Fibroblast of pulmonary artery (primary cell): ENCODE data around the gene CCNJL.

ENCODE experiments used
- DNase-seq: peaks from one replicate; pipeline ENCODE4 v3.0.0-alpha.2; 2010; ENCODE audit warnings: low read depth
- H3K4me3 ChIP-seq: replicated peaks from 2 replicates; pipeline ENCODE4 v1.5.1; 2011; ENCODE audit warnings: low read depth, mild to moderate bottlenecking, control low read depth, low read length, moderate library complexity
- TF ChIP-seq, protein P1 (sequence below): IDR thresholded peaks from 2 replicates; pipeline ENCODE4 v1.5.1; 2011; ENCODE audit warnings: mild to moderate bottlenecking, control low read depth, low read length, inconsistent platforms; ENCODE audit errors: missing control alignments

CCNJL gene

DNA sequence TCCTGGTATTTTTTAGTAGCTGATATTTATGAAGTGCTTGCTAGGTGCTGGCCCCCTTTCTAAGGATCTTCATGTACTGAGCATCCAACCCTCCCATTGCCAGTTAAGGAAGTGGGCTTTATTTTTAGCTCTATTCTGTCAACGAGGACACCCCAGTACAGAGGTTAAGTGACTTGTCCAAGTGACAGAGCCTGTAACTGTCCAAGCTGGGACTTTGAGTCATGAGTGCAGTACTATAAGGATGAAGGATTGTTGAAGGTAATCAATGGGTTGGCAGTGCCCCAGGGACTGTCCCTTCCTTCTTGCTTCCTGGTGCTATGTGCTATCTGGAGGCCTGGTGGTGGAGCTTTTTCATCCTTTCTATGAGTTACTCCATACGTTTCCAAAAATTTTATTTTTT is 101.0 kb downstream of the CCNJL start:
- no peak for DNase-seq

DNA sequence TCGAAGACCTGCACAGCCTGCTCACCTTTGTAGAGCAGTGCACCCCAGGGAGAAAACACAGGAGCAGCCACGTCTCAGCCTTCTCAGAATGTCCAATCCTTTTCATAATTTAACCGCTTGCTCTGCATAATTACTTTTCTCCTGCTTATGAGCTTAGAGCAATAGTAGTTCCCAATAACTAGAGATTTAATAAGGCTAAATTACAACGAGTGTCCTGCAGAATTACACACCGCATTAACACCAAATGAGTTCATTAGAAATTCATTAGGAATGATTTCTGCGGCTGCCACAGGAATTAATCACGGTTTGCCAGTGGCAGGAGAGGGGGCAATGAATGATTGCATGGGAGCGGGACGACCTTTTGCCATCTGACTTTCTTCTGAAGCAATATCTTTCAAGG is 101.8 kb downstream of the CCNJL start:
- no peak overlapping the region for H3K4me3 ChIP-seq
- TF ChIP-seq, protein P1, sequence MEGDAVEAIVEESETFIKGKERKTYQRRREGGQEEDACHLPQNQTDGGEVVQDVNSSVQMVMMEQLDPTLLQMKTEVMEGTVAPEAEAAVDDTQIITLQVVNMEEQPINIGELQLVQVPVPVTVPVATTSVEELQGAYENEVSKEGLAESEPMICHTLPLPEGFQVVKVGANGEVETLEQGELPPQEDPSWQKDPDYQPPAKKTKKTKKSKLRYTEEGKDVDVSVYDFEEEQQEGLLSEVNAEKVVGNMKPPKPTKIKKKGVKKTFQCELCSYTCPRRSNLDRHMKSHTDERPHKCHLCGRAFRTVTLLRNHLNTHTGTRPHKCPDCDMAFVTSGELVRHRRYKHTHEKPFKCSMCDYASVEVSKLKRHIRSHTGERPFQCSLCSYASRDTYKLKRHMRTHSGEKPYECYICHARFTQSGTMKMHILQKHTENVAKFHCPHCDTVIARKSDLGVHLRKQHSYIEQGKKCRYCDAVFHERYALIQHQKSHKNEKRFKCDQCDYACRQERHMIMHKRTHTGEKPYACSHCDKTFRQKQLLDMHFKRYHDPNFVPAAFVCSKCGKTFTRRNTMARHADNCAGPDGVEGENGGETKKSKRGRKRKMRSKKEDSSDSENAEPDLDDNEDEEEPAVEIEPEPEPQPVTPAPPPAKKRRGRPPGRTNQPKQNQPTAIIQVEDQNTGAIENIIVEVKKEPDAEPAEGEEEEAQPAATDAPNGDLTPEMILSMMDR = no peak
- DNase-seq = no peak

More for the DNA sequence above, 101.0 kb downstream of the CCNJL start:
- TF ChIP-seq, protein P1 = no peak
- no peak overlapping the region for H3K4me3 ChIP-seq

DNA sequence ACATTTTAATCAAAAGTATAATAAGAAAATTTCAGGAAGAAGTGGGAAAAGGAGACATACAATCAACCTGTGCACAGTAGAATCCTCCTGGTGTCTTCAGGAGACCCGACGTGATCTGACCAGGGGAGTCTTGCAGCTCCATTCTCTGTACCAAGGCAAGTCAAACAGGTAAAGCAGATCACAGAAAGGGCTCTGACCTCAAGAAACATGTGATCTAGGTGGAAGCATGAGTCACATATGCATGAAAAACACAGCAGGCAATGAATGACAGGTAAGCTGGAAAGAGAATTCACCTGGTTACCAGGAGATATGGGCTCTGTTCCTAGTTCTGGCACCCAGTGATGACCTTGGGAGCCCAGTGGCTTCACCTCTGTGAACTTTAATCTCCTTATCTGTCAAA is 102.4 kb downstream of the CCNJL start:
- DNase-seq = no peak
- no peak overlapping the region for H3K4me3 ChIP-seq
- TF ChIP-seq, protein P1 = no peak

DNA sequence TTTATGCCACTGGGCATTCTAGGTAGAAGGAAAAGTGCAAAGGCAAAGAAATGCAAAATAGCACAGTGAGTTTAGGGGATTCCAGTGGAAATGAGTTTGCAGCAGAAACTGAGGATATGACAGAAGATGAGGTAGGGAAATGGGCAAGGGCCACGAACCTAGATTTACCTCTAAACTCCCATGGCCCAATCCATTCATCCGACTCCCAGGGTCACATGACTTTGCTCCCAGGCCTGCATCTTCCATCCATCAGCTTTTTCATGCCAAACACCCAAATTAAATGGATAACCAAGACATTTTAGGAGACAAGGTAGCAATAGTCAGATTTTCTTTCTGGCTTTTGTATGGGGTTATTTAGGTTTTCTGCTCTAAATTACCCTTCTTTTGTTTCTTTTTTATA is 105.3 kb downstream of the CCNJL start:
- H3K4me3 ChIP-seq = no peak overlapping the region
- TF ChIP-seq, protein P1 = no peak
- no peak for DNase-seq
